Activated CD4-positive, alpha-beta T cell treated with anti-CD3 and anti-CD28 coated beads, Interleukin-2, amount 50 U/mL, for 16 hours (primary cell): Measurements from ENCODE around the gene ARHGAP1.

Source experiments
- DNase-seq: peaks from one replicate; pipeline ENCODE4 v3.0.0-alpha.2; 2020

The ARHGAP1 gene

GRCh38 chr11:46635557-46636139 lies 64.8 kb downstream of the ARHGAP1 start:
- no peak for DNase-seq

- no peak for DNase-seq
Observed at GRCh38 chr11:46633291-46634217, 66.9 kb downstream of the ARHGAP1 start.

GRCh38 chr11:46632502-46632901 lies 67.9 kb downstream of the ARHGAP1 start:
- no peak for DNase-seq

- DNase-seq: no peak
Observed at GRCh38 chr11:46631676-46632075, 68.7 kb downstream of the ARHGAP1 start.

GRCh38 chr11:46630237-46630636 lies 70.2 kb downstream of the ARHGAP1 start:
- DNase-seq: no peak

- no peak for DNase-seq
Observed at GRCh38 chr11:46628961-46629360, 71.5 kb downstream of the ARHGAP1 start.
